ENCODE data around the gene DMRTA2. TPM values are rescaled to one million over a fixed set of nuclear protein-coding genes. Genes with fewer than 3 reads are reported as not detected.

DMRTA2 gene
- total RNA-seq, 2 experiments from 2014 or later, result not detected

DNA sequence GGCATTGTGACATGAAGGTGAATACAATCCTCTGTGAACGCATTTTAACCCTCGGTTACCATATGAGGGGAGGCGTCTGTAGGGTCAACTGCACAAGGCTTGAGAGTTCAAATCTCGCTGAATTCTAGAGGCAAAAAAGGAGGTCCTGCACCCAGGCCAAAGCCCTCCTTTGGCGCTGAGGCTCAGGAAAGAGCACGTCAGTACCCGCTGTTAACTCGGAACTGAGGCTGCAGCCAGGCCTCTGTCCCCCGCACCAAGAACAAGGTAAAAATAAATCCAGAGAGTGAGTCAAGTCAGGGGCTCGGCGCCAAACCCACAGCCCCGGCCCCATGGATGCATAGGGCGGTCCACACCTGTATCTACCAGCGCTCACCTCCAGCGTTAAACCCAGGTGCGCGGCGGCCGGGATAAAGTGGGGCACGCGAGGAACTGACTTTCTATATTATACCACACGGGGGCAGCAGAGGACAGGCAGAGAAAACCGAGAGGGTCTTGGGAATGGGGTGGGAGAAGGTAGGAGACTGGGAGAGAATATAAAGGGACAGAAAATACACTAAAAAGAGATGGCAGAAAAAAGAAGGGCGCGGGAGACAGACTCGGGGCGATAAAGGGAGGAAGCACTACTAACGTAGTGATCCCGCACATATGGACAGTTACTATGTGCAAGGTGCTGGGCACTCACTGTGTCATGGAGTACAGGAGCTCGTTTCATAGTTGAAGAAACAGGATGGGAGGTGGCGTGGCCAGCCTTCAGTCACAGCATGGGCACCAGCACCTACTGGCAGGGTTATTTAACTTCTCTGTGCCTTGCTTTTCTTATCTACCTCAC is 54.9 kb downstream of the DMRTA2 start:
- no peaks in the 10 kb centered on the region for H3K9me3 Mint-ChIP-seq (ENCODE audit: insufficient read depth)
- DNase-seq (peak; percentile 53), ATAC-seq (peak; percentile 69)
- POLR2A ChIA-PET, result no interaction called here
- CTCF ChIA-PET, result interaction anchor here (0.7 to 1.4 kb wide), 7 partner anchors 10 to 821 kb away, joined by 3 to 6 read pairs (median 4); no protein-coding TSS in a partner anchor
- peaks cover 38% of the 10 kb centered on the region for H3K27me3 Mint-ChIP-seq (ENCODE audit: low read depth)
- H3K27ac Mint-ChIP-seq, result no peak overlapping the region
- H3K4me3 Mint-ChIP-seq, result no peak overlapping the region
- no peaks in the 10 kb centered on the region for H3K36me3 Mint-ChIP-seq (ENCODE audit: low read depth)
- H3K4me1 Mint-ChIP-seq (ENCODE audit: low read depth), result no peaks in the 10 kb centered on the region
